WERI-Rb-1 (cell line): ENCODE measurements around the gene DSCAM.

Source experiments
- DNase-seq: peaks from one replicate; pipeline ENCODE4 v3.0.0-alpha.2; 2020
- H3K27ac ChIP-seq: fragments of 250-450 bp; sonication (Bioruptor Pico); 2 replicates; pipeline ENCODE4 v1.5.1; 2020; ENCODE audit warnings: mild to moderate bottlenecking, moderate library complexity
- H3K27me3 ChIP-seq: fragments of 250-450 bp; sonication (Bioruptor Pico); 2 replicates; pipeline ENCODE4 v1.5.1; 2021; ENCODE audit warnings: mild to moderate bottlenecking, low read depth, moderate library complexity; ENCODE audit not compliant: insufficient read depth, severe bottlenecking
- H3K36me3 ChIP-seq: fragments of 250-450 bp; sonication (Bioruptor Pico); 2 replicates; pipeline ENCODE4 v1.5.1; 2020; ENCODE audit warnings: mild to moderate bottlenecking, moderate library complexity
- H3K4me3 ChIP-seq: 2 replicates; pipeline ENCODE4 v1.5.1; 2011; ENCODE audit warnings: low read depth, mild to moderate bottlenecking, control low read depth, low read length
- H3K9me3 ChIP-seq: fragments of 250-450 bp; sonication (Bioruptor Pico); 2 replicates; pipeline ENCODE4 v1.5.1; 2021; ENCODE audit warnings: mild to moderate bottlenecking, moderate library complexity; ENCODE audit not compliant: severe bottlenecking
- TF ChIP-seq, protein P1 (sequence below): IDR thresholded peaks from 2 replicates; pipeline ENCODE4 v1.5.1; 2011; ENCODE audit warnings: low read depth, mild to moderate bottlenecking, control low read depth, inconsistent platforms, low read length

Gene DSCAM

DNA sequence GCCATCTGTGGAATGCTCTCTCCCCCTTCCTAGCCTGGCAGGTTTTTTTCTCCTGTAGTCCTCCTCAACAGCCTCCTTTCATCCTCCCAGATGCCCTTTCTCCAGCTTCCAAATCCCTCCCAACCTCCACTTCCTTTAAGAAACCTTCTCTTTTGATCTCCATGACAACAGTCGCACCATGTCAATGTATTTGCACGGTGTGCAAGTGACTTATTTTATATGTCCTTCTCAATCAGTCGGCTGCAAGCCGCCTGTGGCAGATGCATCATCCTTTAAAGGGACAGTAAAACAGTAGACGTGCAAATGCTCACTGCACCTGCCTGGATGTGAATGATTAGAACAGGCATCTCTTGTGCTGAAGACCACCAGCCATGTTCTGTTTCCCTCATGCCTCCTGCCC, 694.5 kb downstream of the DSCAM start:
- H3K4me3 ChIP-seq: no peak overlapping the region
- no peaks in the 10 kb centered on the region for H3K27me3 ChIP-seq
- H3K27ac ChIP-seq: no peak overlapping the region
- no peaks in the 10 kb centered on the region for H3K36me3 ChIP-seq
- TF ChIP-seq, protein P1, sequence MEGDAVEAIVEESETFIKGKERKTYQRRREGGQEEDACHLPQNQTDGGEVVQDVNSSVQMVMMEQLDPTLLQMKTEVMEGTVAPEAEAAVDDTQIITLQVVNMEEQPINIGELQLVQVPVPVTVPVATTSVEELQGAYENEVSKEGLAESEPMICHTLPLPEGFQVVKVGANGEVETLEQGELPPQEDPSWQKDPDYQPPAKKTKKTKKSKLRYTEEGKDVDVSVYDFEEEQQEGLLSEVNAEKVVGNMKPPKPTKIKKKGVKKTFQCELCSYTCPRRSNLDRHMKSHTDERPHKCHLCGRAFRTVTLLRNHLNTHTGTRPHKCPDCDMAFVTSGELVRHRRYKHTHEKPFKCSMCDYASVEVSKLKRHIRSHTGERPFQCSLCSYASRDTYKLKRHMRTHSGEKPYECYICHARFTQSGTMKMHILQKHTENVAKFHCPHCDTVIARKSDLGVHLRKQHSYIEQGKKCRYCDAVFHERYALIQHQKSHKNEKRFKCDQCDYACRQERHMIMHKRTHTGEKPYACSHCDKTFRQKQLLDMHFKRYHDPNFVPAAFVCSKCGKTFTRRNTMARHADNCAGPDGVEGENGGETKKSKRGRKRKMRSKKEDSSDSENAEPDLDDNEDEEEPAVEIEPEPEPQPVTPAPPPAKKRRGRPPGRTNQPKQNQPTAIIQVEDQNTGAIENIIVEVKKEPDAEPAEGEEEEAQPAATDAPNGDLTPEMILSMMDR: no peak
- no peaks in the 10 kb centered on the region for H3K9me3 ChIP-seq
- no peak for DNase-seq

- H3K36me3 ChIP-seq: no peaks in the 10 kb centered on the region
- no peaks in the 10 kb centered on the region for H3K9me3 ChIP-seq
- no peak overlapping the region for H3K4me3 ChIP-seq
- DNase-seq: no peak
- TF ChIP-seq, protein P1: no peak
- no peak overlapping the region for H3K27ac ChIP-seq
- no peaks in the 10 kb centered on the region for H3K27me3 ChIP-seq
Observed at GRCh38 chr21:40151611-40152010, 695.3 kb downstream of the DSCAM start.

- TF ChIP-seq, protein P1: no peak
- no peaks in the 10 kb centered on the region for H3K36me3 ChIP-seq
- no peak overlapping the region for H3K27ac ChIP-seq
- H3K27me3 ChIP-seq: no peaks in the 10 kb centered on the region
- H3K4me3 ChIP-seq: no peak overlapping the region
- no peaks in the 10 kb centered on the region for H3K9me3 ChIP-seq
- no peak for DNase-seq
Observed at GRCh38 chr21:40146216-40146837, 700.6 kb downstream of the DSCAM start.

GRCh38 chr21:40143822-40144525, 703.0 kb downstream of the DSCAM start:
- TF ChIP-seq, protein P1: peak; percentile 43; the same call in 1 of the 2 replicates
- no peak overlapping the region for H3K4me3 ChIP-seq
- H3K36me3 ChIP-seq: no peaks in the 10 kb centered on the region
- no peak overlapping the region for H3K27ac ChIP-seq
- H3K9me3 ChIP-seq: no peaks in the 10 kb centered on the region
- H3K27me3 ChIP-seq: no peaks in the 10 kb centered on the region
- peak; percentile 74 for DNase-seq

DNA sequence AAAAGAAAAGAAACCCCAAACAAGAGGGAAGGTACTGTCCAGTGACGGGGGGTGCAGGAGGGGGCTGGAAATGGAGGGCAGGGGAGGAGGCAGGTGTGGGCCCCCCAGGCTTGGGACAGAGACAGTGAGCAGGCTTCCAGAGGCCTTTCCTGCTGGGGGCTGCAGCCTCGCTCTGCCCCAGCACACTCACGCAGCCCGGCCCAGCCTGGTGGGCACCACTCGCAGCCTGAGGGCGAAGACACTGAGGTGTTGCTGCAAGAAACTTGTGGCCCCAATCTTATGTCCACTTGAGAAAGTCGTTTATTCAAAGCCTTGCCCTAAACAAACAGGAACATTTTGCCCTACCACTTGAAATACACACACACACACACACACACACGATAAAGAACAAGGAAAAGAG, 705.3 kb downstream of the DSCAM start:
- Histone ChIP-seq H3K27me3 (no peaks in the 10 kb centered on the region), H3K36me3 (no peaks in the 10 kb centered on the region), H3K9me3 (no peaks in the 10 kb centered on the region), H3K27ac (no peak overlapping the region), H3K4me3 (no peak overlapping the region)
- no peak for DNase-seq
- TF ChIP-seq, protein P1: no peak

DNA sequence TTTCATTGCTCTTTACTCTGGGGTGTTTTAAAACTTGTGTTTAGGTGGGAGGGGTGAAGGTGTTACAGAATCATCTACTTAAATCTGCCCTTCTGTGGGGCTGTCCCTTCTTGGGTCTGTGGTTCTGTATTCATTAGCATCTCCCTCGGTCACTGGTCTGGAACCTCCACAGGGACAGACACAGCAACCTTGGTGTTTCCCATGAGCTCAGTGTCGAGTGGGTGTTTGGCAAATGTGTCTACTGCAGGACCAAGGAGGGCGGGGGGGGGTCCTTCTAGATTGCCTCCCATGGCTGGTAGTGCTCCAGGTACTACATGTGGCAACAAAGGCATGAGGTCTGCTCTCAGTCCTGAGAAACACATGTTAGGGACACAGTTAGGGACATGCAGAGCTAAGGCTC, 706.3 kb downstream of the DSCAM start:
- Histone ChIP-seq H3K9me3 (no peaks in the 10 kb centered on the region), H3K27me3 (no peaks in the 10 kb centered on the region), H3K36me3 (no peaks in the 10 kb centered on the region), H3K4me3 (no peak overlapping the region), H3K27ac (no peak overlapping the region)
- TF ChIP-seq, protein P1: no peak
- no peak for DNase-seq
